Mesodermal cell (in vitro differentiated cells): ENCODE results near the gene S100A5.

ENCODE experiments used
- H3K27ac ChIP-seq: 2 replicates; pipeline ENCODE4 v1.7.0; 2013; ENCODE audit warnings: mild to moderate bottlenecking, low read depth, low read length, moderate library complexity; ENCODE audit not compliant: severe bottlenecking
- H3K36me3 ChIP-seq: 2 replicates; pipeline ENCODE4 v1.7.1; 2013; ENCODE audit warnings: mild to moderate bottlenecking, low read length, moderate library complexity; ENCODE audit not compliant: control insufficient read depth, insufficient read depth
- H3K4me1 ChIP-seq: one replicate; pipeline ENCODE4 v1.7.1; 2013; ENCODE audit warnings: mild to moderate bottlenecking, low read length; ENCODE audit not compliant: insufficient read depth, control insufficient read depth, poor library complexity, severe bottlenecking
- H3K4me3 ChIP-seq: 2 replicates; pipeline ENCODE4 v1.7.0; 2013; ENCODE audit warnings: low read length, control low read depth, mild to moderate bottlenecking; ENCODE audit not compliant: insufficient read depth, poor library complexity, severe bottlenecking; ENCODE audit errors: extremely low read depth
- H3K9me3 ChIP-seq: 2 replicates; pipeline ENCODE4 v1.7.1; 2013; ENCODE audit warnings: mild to moderate bottlenecking, low read length, moderate library complexity; ENCODE audit not compliant: control insufficient read depth
- WGBS, 2 experiments: methylation state at CpG; one replicate each; pipeline ENCODE4 v1.1.5; 2013; ENCODE audit warnings: missing lambda C conversion rate in 2 of 2; ENCODE audit not compliant: insufficient coverage in 2 of 2; 5-methylcytosine and 5-hydroxymethylcytosine counted together

S100A5 gene

DNA sequence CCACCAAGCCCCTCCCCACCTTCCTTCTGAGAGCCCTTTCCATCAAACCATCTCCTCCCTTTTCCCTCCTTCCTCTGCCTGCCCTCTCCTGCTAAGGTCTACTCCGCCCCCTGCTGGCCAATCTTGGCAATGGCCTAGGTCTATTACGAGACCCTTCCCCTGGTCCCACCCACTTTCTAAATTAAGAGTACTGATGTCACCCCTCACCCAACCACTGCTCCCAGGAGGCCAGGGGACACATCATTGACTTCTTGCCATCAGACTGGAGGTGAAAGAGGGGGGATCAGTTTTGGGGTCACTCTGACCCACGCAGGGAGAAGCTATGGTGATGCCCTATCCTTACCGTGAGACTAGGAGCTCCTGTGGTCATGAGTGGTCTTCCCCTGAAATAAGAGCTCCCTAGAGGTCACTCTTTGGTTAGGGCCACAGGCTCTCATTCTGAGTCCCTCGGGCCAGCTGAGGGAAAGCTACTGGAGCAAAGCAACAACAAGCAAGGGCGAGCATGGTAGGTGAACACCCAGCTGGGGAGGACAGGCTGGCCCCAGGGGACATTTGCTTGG, 45.7 kb downstream of the S100A5 start:
- WGBS, 2 experiments = 44 to 47% methylated on average over 5 to 6 of the region's 6 CpGs
- Histone ChIP-seq H3K4me3 (no peak overlapping the region), H3K4me1 (no peaks in the 10 kb centered on the region), H3K36me3 (no peaks in the 10 kb centered on the region), H3K27ac (no peak overlapping the region), H3K9me3 (no peaks in the 10 kb centered on the region)

DNA sequence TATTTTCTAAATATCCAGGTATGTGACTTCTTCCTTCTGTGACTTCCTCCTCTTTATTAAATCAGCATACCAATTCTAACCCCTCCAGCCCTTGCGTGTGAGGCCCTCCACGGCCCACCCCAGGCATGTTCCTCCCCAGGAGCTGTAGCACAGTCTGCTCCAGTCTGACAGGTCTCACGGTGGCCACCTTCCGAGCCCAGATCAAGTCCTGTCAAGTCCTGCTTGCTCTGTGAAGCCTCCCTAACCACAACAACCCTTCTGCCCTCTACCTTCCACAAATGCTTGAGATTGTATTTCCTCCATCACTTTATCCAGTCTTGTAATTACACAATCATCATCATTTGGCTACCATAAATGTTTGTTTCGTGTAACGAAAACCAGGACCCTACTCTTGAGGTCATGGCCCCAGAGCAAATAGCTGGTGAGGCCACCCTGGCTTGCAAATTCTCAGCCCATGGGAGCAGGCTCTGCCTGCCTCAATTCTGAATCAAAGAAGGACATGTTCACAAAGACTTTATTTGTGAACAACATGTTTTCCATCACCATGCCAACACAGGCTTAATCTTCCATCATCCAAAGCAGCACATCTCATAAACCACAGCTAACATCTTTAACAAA, 47.3 kb downstream of the S100A5 start:
- H3K4me3 ChIP-seq = no peak overlapping the region
- no peaks in the 10 kb centered on the region for H3K9me3 ChIP-seq
- no peaks in the 10 kb centered on the region for H3K36me3 ChIP-seq
- no peak overlapping the region for H3K27ac ChIP-seq
- no peaks in the 10 kb centered on the region for H3K4me1 ChIP-seq
- 86% methylated on average over 6 of the region's 6 CpGs for WGBS, 2 experiments

DNA sequence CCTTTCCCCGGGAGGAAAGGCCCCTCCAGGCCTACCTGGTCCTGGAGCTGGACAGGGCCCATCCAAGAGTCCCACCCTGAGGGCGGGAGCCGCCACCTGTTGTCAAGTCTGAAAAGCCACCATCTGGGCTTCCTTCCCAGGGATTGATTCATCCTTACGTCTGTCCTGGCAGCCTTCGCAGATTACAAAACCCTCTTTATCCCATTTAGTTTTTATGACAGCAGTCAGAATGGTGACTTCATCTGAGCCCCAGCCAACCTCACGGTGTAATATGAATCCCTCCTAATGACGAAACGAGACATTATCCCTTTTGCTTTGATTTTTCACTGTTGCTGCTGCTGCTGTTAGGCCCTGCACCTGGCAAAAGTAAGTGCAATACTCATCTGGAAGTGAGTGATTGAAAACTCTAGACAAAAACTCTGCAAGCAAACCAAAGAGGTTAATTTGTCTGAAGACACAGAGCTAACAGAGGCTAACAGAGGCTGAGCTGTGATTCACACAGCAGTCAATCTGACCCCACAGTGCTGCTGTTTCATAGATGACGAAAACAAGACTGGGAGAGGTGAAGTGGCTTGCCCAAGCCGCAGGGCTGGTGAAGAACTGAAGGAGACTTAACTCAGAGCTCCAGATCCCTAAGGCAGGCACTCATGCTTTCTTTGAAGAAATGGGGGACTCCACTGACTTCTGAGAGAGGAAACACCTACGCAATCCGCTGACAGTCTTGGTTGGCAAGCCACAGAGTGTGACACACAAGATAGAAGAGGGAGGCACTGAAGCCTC, 50.3 kb downstream of the S100A5 start:
- WGBS, 2 experiments = 80 to 90% methylated on average over 10 to 12 of the region's 12 CpGs
- Histone ChIP-seq H3K9me3 (no peaks in the 10 kb centered on the region), H3K4me1 (no peaks in the 10 kb centered on the region), H3K4me3 (no peak overlapping the region), H3K27ac (no peak overlapping the region), H3K36me3 (no peaks in the 10 kb centered on the region)

DNA sequence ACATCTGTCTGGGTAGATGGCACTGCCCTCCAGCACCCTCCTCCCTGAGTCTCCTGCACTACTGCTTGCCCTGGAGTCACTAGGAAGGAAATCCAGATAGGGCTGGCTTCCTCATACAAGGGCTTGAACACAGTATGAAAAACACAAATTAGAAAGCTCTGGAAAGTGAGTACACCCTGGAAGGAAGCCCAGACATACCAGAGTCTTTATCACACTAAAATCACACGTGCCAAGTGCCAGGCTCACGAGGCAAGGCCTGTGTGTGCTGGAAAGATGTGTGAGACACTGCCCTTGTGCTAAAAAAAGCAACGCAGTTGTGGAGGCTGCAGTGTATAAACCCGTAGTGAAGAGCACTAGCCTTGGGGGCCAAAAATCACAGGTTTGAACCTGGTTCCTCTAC, 52.0 kb downstream of the S100A5 start:
- 72 to 93% methylated on average over 2 to 4 of the region's 4 CpGs for WGBS, 2 experiments
- Histone ChIP-seq H3K4me3 (no peak overlapping the region), H3K36me3 (no peaks in the 10 kb centered on the region), H3K4me1 (no peaks in the 10 kb centered on the region), H3K9me3 (no peaks in the 10 kb centered on the region), H3K27ac (no peak overlapping the region)

DNA sequence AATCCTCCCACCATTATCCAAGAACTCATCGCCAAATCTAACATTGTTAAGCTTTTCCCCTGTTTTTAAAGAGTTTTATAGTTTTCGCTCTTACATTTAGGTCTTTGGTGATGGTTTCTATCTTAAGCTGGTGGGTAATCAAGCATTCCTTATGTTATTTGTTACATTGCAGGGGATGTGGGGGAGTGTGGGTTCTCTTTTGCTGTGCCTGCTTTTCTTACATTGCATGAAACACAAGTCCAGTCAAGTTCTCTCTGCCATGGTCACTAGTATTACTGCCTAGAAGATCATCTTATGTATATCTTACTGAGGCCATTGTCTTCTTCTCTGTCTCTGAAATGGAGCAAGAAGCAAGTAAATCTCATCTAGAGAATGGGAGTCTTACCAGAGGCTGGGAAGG, 53.0 kb downstream of the S100A5 start:
- H3K9me3 ChIP-seq = no peaks in the 10 kb centered on the region
- no peak overlapping the region for H3K4me3 ChIP-seq
- WGBS, 2 experiments = 100% methylated on average over 1 of the region's 2 CpGs; no CpG with 5 or more reads in 1 of the 2 experiments
- no peaks in the 10 kb centered on the region for H3K4me1 ChIP-seq
- H3K27ac ChIP-seq = no peak overlapping the region
- H3K36me3 ChIP-seq = no peaks in the 10 kb centered on the region
